Mucosa of stomach (tissue), 1 donor: ENCODE data around the gene DNAH3.
"Not testable (repeated sequence)": the region's sequence is repeated elsewhere in the genome, so short reads cannot be mapped to it uniquely, and the experiment has no call there.

Experiments
- H3K27me3 ChIP-seq: one replicate; pipeline ENCODE4 v1.7.0; 2013; ENCODE audit warnings: mild to moderate bottlenecking, low read length; ENCODE audit not compliant: control insufficient read depth, insufficient read depth
- H3K36me3 ChIP-seq: one replicate; pipeline ENCODE4 v1.7.0; 2013; ENCODE audit warnings: low read length; ENCODE audit not compliant: control insufficient read depth, insufficient read depth
- H3K4me1 ChIP-seq: one replicate; pipeline ENCODE4 v1.7.0; 2013; ENCODE audit warnings: mild to moderate bottlenecking, low read length; ENCODE audit not compliant: control insufficient read depth, insufficient read depth
- H3K4me3 ChIP-seq: one replicate; pipeline ENCODE4 v1.7.0; 2013; ENCODE audit warnings: low read length
- H3K9ac ChIP-seq: one replicate; pipeline ENCODE4 v1.7.0; 2013; ENCODE audit warnings: mild to moderate bottlenecking, low read length, moderate library complexity
- H3K9me3 ChIP-seq: one replicate; pipeline ENCODE4 v1.7.0; 2013; ENCODE audit warnings: mild to moderate bottlenecking, low read length, moderate library complexity; ENCODE audit not compliant: control insufficient read depth
- donor health status: Pancreatic carcinoma.

Gene DNAH3

DNA sequence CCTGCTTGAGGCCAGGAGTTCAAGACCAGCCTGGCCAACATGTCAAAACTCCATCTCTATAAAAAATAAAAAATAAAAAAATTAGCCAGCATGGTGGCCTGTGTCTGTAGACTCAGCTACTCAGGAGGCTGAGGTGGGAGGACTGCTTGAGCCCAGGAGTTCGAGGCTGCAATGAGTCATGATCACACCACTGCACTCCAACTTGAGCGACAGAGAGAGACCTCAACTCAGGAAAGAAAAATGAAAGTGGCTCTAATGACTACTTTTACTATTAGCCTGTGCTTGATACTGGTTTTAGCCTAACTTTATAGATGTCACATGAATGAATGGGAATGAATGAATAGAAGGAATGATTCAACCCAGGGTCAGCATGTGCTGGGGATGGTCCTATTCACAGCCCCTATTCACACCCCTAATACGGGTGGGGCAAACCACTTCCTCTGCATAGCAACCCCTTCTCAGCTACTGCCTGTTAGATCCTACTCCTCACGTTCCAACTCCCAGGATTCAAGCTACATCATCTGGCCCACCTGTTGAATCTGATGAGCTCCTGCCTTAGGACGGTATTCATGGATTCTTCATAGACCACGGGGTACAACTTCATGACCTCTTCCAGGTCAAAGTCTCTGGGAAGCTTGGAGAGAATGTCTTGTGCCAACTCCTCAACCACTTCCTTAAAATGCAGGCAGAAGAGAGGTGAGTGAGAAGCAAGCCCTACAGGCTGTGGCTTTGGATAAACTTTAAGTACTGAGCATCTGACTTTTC lies 209.6 kb downstream of the DNAH3 start:
- H3K9me3 ChIP-seq = no peaks in the 10 kb centered on the region
- no peak overlapping the region for H3K9ac ChIP-seq
- H3K27me3 ChIP-seq = no peaks in the 10 kb centered on the region
- no peak overlapping the region for H3K4me3 ChIP-seq
- no peaks in the 10 kb centered on the region for H3K36me3 ChIP-seq
- H3K4me1 ChIP-seq = peaks cover 4% of the 10 kb centered on the region

DNA sequence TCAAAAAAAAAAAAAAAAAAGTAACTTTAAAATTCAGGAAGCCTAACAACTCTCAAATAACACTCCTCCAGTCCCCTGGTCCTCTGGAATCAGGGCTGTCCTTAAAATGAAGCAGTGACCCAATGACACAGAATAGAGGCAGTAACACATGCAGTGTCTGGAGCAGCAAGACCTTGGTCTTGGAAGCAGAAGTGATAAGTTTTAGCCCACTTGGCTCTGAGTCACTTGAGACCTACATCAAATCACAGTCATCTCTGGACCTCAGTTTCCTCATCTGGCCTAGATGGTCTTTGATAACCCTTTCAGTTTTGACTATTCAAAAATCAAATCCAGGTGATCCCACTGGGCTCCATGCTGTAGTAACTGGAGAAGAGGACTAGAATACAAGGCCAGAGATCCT lies 211.0 kb downstream of the DNAH3 start:
- Histone ChIP-seq H3K36me3 (no peaks in the 10 kb centered on the region), H3K9me3 (no peaks in the 10 kb centered on the region), H3K4me1 (peaks cover 4% of the 10 kb centered on the region), H3K9ac (no peak overlapping the region), H3K27me3 (no peaks in the 10 kb centered on the region), H3K4me3 (no peak overlapping the region)

DNA sequence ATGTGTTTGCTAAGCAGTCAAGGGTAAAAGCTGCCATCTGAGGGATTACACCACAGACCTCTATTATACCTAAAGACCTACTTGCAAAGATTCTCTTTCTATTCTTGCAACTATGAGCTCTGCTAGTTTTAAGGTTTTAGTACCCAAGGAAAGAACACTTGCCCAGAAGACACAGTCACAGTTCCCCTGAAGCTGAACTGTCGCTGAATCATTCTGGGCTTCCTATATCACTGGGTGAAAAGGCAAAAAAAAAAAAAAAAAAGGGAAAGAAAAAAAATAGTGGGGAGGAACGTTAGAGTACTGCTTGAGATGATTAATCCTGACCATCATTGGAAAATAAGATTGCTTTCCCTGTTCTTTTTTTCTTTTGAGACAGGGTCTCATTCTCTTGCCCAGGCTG lies 212.2 kb downstream of the DNAH3 start:
- H3K9ac ChIP-seq = no peak overlapping the region
- no peaks in the 10 kb centered on the region for H3K27me3 ChIP-seq
- H3K4me1 ChIP-seq = peaks cover 4% of the 10 kb centered on the region
- H3K4me3 ChIP-seq = no peak overlapping the region
- no peaks in the 10 kb centered on the region for H3K36me3 ChIP-seq
- H3K9me3 ChIP-seq = no peaks in the 10 kb centered on the region

DNA sequence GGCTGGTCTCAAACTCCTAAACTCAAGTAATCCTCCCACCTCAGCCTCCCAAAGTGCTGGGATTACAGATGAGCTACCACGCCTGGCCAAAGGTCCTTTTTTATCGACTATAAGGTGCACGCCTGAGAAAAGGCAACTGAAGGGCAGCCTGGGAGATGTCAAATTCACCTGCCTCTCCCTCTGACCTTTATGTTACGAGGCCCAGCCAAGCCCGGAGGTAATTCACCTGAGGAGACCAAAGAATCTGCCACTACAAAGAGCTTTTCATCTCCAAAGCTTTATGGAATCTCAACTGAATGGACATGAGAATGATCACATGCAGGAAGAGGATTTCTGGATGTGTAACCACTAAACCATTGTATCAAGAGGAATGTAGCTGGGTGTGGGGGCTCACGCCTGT lies 212.9 kb downstream of the DNAH3 start:
- Histone ChIP-seq H3K9ac (no peak overlapping the region), H3K9me3 (no peaks in the 10 kb centered on the region), H3K4me3 (no peak overlapping the region), H3K4me1 (peaks cover 4% of the 10 kb centered on the region), H3K27me3 (no peaks in the 10 kb centered on the region), H3K36me3 (no peaks in the 10 kb centered on the region)

DNA sequence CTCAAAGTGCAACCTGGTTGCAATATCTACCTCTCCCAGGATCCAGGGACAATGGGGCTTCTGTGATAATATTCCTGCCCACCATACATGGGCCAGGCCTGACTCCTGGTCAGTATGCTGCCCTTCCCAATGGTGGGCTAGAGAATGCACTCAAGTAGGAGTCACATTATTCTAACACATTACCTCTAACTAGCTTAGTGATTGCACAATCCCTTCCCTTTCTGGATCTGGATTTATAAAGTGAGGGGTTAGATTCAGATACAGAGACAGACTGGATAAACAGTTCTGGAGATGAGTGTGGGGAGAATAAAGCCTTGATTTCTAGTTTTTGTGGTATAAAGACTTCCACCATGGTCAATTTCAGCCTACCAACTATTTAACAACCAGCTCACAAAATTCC lies 217.1 kb downstream of the DNAH3 start:
- Histone ChIP-seq H3K27me3 (no peaks in the 10 kb centered on the region), H3K4me1 (peaks cover 4% of the 10 kb centered on the region), H3K9me3 (no peaks in the 10 kb centered on the region), H3K9ac (no peak overlapping the region), H3K36me3 (no peaks in the 10 kb centered on the region), H3K4me3 (no peak overlapping the region)

DNA sequence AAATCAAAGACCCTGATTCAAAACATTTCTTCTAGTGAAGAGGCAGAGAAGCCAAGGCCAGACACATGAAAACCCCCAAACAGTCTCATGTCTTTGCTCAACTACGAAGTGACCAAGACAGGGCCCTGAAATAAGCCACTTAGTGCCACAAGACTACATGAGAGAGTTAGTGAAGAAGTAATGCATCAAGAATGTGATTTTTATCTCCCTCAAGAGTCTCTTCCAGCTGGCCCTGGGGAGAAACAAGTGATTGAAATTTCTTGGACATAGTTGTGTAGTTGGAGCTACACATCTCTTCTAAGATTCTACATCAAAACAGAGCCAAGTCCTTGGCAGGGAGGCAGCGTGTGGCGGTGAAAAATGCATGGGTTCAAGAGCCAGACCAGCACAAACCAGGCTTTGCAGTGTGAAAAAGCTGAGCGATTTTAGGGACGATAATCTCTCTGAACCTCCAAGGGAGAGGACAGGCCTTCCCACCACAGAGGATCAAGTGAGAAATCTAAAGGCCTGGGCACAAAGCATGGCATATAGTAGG lies 219.5 kb downstream of the DNAH3 start:
- H3K27me3 ChIP-seq = no peaks in the 10 kb centered on the region
- no peak overlapping the region for H3K9ac ChIP-seq
- no peaks in the 10 kb centered on the region for H3K4me1 ChIP-seq
- no peaks in the 10 kb centered on the region for H3K9me3 ChIP-seq
- no peaks in the 10 kb centered on the region for H3K36me3 ChIP-seq
- H3K4me3 ChIP-seq = no peak overlapping the region

DNA sequence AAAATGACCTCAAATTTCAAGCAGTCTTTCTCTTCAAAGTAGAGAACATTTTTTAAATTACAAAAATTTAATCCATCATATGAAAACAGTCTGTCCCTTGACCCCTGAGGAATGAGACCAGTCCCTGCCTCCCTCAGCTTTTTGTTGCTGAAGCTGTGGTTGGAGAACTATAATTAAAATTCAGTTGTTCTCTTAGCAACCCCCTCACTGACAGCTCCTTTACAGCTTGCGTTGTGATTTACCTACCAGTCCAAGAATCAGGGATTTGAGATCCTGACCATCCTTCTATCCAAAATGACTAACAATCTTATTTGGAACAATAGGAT lies 220.3 kb downstream of the DNAH3 start:
- H3K9ac ChIP-seq = no peak overlapping the region
- H3K36me3 ChIP-seq = no peaks in the 10 kb centered on the region
- no peaks in the 10 kb centered on the region for H3K9me3 ChIP-seq
- H3K4me1 ChIP-seq = no peaks in the 10 kb centered on the region
- H3K27me3 ChIP-seq = no peaks in the 10 kb centered on the region
- H3K4me3 ChIP-seq = no peak overlapping the region

DNA sequence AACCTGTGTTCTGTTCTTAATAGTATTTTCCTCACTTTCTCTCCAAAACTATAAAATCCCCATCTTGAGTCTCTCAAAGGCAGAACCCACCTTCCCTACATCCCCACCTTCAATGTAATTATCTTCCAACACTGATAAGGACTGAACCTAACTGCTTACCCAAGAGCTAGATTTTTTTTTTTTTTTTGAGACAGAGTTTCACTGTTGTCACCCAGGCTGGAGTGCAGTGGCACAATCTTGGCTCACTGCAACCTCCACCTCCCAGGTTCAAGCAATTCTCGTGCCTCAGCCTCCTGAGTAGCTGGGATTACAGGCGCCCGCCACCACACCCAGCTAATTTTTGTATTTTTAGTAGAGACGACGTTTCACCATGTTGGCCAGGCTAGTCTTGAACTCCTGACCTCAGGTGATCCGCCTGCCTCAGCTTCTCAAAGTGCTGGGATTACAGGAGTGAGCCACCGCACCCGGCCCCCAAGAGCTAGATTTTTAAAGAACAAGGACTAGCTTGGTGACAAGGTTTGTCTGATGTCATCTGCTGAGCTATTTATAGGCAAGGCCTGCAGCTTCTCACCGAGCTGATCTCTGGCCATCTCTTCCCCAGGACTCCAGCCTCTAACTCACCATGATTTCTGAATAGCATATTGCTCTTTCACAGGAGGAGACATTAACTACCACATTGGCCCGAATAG lies 220.8 kb downstream of the DNAH3 start:
- H3K9me3 ChIP-seq, H3K36me3 ChIP-seq, H3K4me3 ChIP-seq, H3K27me3 ChIP-seq, H3K4me1 ChIP-seq, H3K9ac ChIP-seq: not testable (repeated sequence)

DNA sequence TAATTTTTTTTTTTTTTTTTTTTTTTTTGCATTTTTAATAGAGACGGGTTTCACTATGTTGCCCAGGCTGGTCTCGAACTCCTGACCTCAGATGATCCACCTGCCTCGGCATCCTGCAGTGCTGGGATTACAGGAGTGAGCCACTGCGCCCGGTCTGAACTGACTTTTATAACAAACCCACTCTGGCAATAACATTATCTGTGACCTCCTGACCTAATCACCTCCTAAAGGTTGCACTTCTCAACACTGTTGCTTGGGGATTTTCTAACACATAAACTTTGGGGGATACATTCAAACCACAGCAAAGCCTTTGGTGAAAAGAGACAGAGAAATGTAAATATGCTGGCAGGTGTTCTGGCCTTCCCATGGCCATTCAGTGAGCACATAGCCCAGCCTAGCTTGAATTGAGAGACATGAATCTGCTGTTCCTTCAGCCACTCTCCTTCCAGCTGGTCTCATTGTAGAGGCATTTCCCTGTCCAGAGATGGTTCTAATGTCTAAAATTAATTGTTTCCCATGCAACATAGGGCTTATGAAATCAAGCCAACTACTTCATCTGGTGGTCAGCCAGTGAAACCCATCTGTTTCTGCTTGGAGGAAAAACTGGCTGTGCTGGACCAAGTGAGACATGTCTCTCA lies 221.8 kb downstream of the DNAH3 start:
- H3K36me3 ChIP-seq = no peaks in the 10 kb centered on the region
- H3K27me3 ChIP-seq = no peaks in the 10 kb centered on the region
- no peak overlapping the region for H3K4me3 ChIP-seq
- no peaks in the 10 kb centered on the region for H3K4me1 ChIP-seq
- H3K9ac ChIP-seq = no peak overlapping the region
- H3K9me3 ChIP-seq = no peaks in the 10 kb centered on the region

DNA sequence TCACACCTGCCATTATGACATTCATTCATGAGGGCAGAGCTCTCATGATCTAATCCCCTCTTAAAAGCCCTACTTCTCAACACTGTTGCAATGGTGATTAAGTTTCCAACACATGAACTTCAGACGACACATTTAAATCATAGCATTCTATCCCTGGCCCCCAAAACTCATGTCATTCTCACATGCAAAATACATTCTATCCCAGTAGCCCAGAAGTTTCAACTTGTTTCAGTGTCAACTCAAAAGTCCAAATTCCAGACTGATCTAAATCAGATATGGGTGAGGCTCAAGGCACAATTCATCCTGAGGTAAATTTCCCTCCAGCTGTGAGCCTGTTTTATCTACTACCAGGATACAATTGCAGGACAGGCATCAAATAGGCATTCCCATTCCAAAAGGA lies 224.9 kb downstream of the DNAH3 start:
- no peaks in the 10 kb centered on the region for H3K4me1 ChIP-seq
- no peaks in the 10 kb centered on the region for H3K27me3 ChIP-seq
- no peaks in the 10 kb centered on the region for H3K9me3 ChIP-seq
- H3K9ac ChIP-seq = no peak overlapping the region
- no peaks in the 10 kb centered on the region for H3K36me3 ChIP-seq
- no peak overlapping the region for H3K4me3 ChIP-seq

DNA sequence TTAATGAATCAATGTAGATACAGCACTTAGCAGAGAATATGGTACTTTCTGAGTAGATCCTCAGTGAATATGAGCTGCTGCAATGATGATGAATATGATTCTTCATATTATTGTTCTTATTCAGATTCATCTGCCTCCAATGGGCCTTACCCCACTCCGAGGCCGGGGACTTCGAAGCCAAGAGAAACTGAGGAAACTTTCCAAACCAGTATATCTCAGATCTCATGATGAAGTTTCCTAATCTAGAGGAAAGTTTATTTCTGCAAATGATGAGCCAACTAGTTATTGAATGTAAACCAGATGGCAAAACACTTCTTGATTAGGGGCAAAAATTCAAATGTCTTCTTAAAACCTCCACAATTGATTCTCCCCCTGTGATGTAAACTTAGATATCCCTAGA lies 226.8 kb downstream of the DNAH3 start:
- Histone ChIP-seq H3K9ac (no peak overlapping the region), H3K9me3 (no peaks in the 10 kb centered on the region), H3K4me3 (no peak overlapping the region), H3K27me3 (no peaks in the 10 kb centered on the region), H3K4me1 (no peaks in the 10 kb centered on the region), H3K36me3 (no peaks in the 10 kb centered on the region)

DNA sequence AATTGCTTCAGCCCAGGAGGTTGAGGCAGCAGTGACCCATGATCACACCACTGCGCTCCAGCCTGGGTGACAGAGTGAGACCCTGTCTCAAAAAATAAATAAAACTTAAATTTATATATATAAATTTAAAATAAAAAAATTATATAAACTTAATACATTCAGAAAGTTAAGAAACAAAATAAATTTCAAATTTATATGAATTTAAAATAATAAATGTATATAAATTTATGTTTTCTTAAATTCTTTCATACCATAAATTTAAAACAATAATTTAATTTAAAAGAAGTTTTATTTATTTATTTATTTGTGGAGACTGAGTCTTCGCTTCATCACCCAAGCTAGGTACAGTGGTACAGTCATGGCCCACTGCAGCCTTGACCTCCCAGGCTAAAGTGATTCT lies 229.8 kb downstream of the DNAH3 start:
- Histone ChIP-seq H3K9me3 (no peaks in the 10 kb centered on the region), H3K36me3 (no peaks in the 10 kb centered on the region), H3K9ac (no peak overlapping the region), H3K27me3 (no peaks in the 10 kb centered on the region), H3K4me1 (no peaks in the 10 kb centered on the region), H3K4me3 (no peak overlapping the region)
